ENCODE measurements around the gene HDDC2.

Gene HDDC2

DNA sequence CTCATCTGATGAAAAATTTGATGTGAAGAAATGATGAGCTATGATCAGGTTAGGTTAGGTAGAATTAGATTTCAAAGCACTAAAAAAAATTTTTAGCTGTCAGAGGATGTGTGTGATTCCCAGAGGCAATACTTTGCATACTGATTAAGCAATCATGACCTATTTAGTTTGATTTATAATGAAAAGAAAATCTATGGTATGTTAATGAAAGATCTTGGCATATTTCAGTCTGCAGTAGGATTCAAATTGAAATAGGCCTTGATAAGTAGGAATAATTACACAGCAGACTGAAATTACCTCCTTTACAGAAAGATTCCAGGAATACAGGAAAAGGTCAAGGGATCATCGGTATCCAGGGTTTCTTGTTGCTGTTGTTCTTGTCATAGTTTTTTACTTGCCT is 69.3 kb downstream of the HDDC2 start:
- TF ChIP-seq CTCF (IDR thresholded peaks at IDR 0.05; ENCODE audit: insufficient read depth, low read length, missing control alignments) = no peak
- DNase-seq (ENCODE audit: low read depth, low spot score) = peak; percentile 59
- no peak overlapping the region for H3K4me3 ChIP-seq (ENCODE audit: low read depth, low read length)
- POLR2A ChIA-PET = no interaction called here
- CTCF ChIA-PET = no interaction called here

GRCh38 chr6:125231574-125232343 is 70.0 kb downstream of the HDDC2 start:
- H3K4me3 ChIP-seq (ENCODE audit: low read depth, low read length) = no peak overlapping the region
- ChIA-PET POLR2A (no interaction called here), CTCF (no interaction called here)
- TF ChIP-seq CTCF (IDR thresholded peaks at IDR 0.05; ENCODE audit: insufficient read depth, low read length, missing control alignments) = no peak
- no peak for DNase-seq (ENCODE audit: low read depth, low spot score)

DNA sequence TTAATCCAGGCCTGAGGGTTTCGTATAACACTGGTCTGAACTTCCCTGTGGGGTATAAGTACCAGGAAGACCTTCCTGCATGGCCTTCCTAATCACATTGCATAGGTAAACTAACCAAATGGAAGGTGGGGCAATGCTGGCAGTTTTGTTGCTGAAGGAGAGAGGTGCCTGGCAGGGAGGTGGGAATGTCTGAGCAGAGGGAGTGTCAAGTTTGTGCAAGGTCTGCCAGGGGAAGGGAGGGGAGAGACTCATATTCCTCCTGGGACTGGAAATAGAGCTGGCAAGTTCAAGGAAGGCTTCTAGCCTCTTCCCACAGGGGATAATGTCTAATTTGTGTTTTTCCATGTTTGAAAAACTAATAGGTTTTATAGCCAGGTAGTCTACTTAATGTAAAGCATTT is 70.6 kb downstream of the HDDC2 start:
- no peak for TF ChIP-seq CTCF (IDR thresholded peaks at IDR 0.05; ENCODE audit: insufficient read depth, low read length, missing control alignments)
- CTCF ChIA-PET = interaction anchor here (1.0 to 1.2 kb wide), 2 partner anchors 22 to 39 kb away, joined by 3 read pairs; no protein-coding TSS in a partner anchor
- H3K4me3 ChIP-seq (ENCODE audit: low read depth, low read length) = no peak overlapping the region
- DNase-seq (ENCODE audit: low read depth, low spot score) = no peak
- POLR2A ChIA-PET = no interaction called here

GRCh38 chr6:125230674-125231073 is 71.1 kb downstream of the HDDC2 start:
- TF ChIP-seq CTCF (IDR thresholded peaks at IDR 0.05; ENCODE audit: insufficient read depth, low read length, missing control alignments) = no peak
- CTCF ChIA-PET = interaction anchor here (0.5 to 1.2 kb wide), 3 partner anchors 22 to 346 kb away, joined by 3 to 4 read pairs (median 3); no protein-coding TSS in a partner anchor
- H3K4me3 ChIP-seq (ENCODE audit: low read depth, low read length) = no peak overlapping the region
- POLR2A ChIA-PET = no interaction called here
- DNase-seq (ENCODE audit: low read depth, low spot score) = no peak

GRCh38 chr6:125228981-125229479 is 72.7 kb downstream of the HDDC2 start:
- ChIA-PET POLR2A (no interaction called here), CTCF (interaction anchor here (0.8 to 1.3 kb wide), 4 partner anchors 8 to 76 kb away, joined by 3 read pairs; partner anchors contain the start of gene TPD52L1)
- no peak for TF ChIP-seq CTCF (IDR thresholded peaks at IDR 0.05; ENCODE audit: insufficient read depth, low read length, missing control alignments)
- no peak for DNase-seq (ENCODE audit: low read depth, low spot score)
- no peak overlapping the region for H3K4me3 ChIP-seq (ENCODE audit: low read depth, low read length)

- CTCF ChIA-PET = no interaction called here
- POLR2A ChIA-PET = no interaction called here
- no peak overlapping the region for H3K4me3 ChIP-seq (ENCODE audit: low read depth, low read length)
- TF ChIP-seq CTCF (IDR thresholded peaks at IDR 0.05; ENCODE audit: insufficient read depth, low read length, missing control alignments) = no peak
- DNase-seq (ENCODE audit: low read depth, low spot score) = no peak
Measured at GRCh38 chr6:125227244-125227643, 74.5 kb downstream of the HDDC2 start.

Data from AG04449 (cell line).